Gastroesophageal sphincter (tissue), 4 donors: ENCODE results near the gene ENDOD1. TPM values are rescaled to one million over a fixed set of nuclear protein-coding genes. Genes with fewer than 3 reads are reported as not detected.

Experiments
- ATAC-seq: fragments of 150-250 bp; one replicate; pipeline ENCODE4 v1.9.1; 2016; ENCODE audit warnings: mild to moderate bottlenecking, moderate library complexity
- H3K27ac ChIP-seq, 4 donors: fragments of 200-600 bp; sonication (generic) in 3 of 4; 1 replicate in 3 of 4; 2 replicates in 1 of 4; pipeline ENCODE4 v1.5.1; 2016 to 2019
- H3K27me3 ChIP-seq: fragments of 200-600 bp; sonication (generic); one replicate; pipeline ENCODE4 v1.5.1; 2019
- H3K36me3 ChIP-seq, 2 donors: fragments of 200-600 bp; sonication (generic); one replicate each; pipeline ENCODE4 v1.5.1; 2019; ENCODE audit warnings: control low read depth in 1 of 2
- H3K4me1 ChIP-seq, 3 donors: fragments of 200-600 bp; sonication (generic); 1 replicate in 2 of 3; 2 replicates in 1 of 3; pipeline ENCODE4 v1.5.1; 2016 to 2019; ENCODE audit warnings: control low read depth in 2 of 3
- H3K4me3 ChIP-seq, 2 donors: fragments of 200-600 bp; sonication (generic); one replicate each; pipeline ENCODE4 v1.5.1; 2019; ENCODE audit warnings: mild to moderate bottlenecking in 1 of 2, moderate library complexity in 1 of 2
- H3K9me3 ChIP-seq, 3 donors: fragments of 200-600 bp; sonication (generic); one replicate each; pipeline ENCODE4 v1.5.1; 2017 to 2019; ENCODE audit warnings: control low read depth in 2 of 3
- CTCF ChIP-seq, 4 experiments: fragments of 200-600 bp in 2 of 4; fragments of 450-650 bp in 2 of 4; sonication (generic) in 1 of 4; IDR thresholded peaks; one replicate each; pipeline ENCODE4 v1.5.1; 2017 to 2019; ENCODE audit warnings: antibody characterized with exemption in 4 of 4, mild to moderate bottlenecking in 2 of 4, moderate library complexity in 2 of 4
- EP300 ChIP-seq: sonication (generic); formaldehyde crosslinking; IDR thresholded peaks from one replicate; pipeline ENCODE4 v1.6.1; 2017; ENCODE audit warnings: antibody characterized with exemption, mild to moderate bottlenecking
- POLR2A ChIP-seq, 2 donors: fragments of 450-650 bp; IDR thresholded peaks; one replicate each; pipeline ENCODE4 v1.6.1; 2017; ENCODE audit warnings: antibody characterized with exemption in 2 of 2, mild to moderate bottlenecking in 2 of 2, moderate library complexity in 1 of 2
- POLR2AphosphoS5 ChIP-seq: sonication (generic); formaldehyde crosslinking; IDR thresholded peaks from one replicate; pipeline ENCODE4 v1.6.1; 2017; ENCODE audit warnings: antibody characterized with exemption
- WGBS, 2 donors: methylation state at CpG; one replicate each; pipeline ENCODE4 v1.1.5; 2018; ENCODE audit warnings: low coverage in 1 of 2; 5-methylcytosine and 5-hydroxymethylcytosine counted together
- total RNA-seq, 4 donors: library from RNA; depleted of rRNA; stranded (reverse); fragments of >200 nt; gene quantifications; one replicate each; pipeline ENCODE4 v1.1.0, GENCODE V29; 2016

ENDOD1 gene
- total RNA-seq, 4 donors from 2014 or later: 34.6 to 68.3 (median 54.6) TPM

- Histone ChIP-seq H3K27me3 (no peaks in the 10 kb centered on the region), H3K4me1 (no peaks in the 10 kb centered on the region), H3K4me3 (no peak overlapping the region), H3K36me3 (peaks cover 0 to 4% of the 10 kb centered on the region in 2 donors), H3K9me3 (no peaks in the 10 kb centered on the region), H3K27ac (no peak overlapping the region)
- no peak for ATAC-seq
- 72 to 86% methylated on average over 3 to 6 of the region's 6 CpGs for WGBS, 2 donors
- no peak for TF ChIP-seq CTCF (IDR thresholded peaks at IDR 0.05)
- no peak for TF ChIP-seq EP300
- TF ChIP-seq POLR2A (IDR thresholded peaks at IDR 0.05): no peak
- TF ChIP-seq POLR2AphosphoS5: no peak
Observed at GRCh38 chr11:95100856-95101507, 11.3 kb downstream of the ENDOD1 start.

- peaks cover 0 to 4% of the 10 kb centered on the region in 2 donors for H3K36me3 ChIP-seq
- H3K4me1 ChIP-seq: peaks cover 0 to 2% (median 0%) of the 10 kb centered on the region in 3 donors
- ATAC-seq: no peak
- no peaks in the 10 kb centered on the region for H3K27me3 ChIP-seq
- H3K4me3 ChIP-seq: no peak overlapping the region
- H3K9me3 ChIP-seq: no peaks in the 10 kb centered on the region
- no peak overlapping the region for H3K27ac ChIP-seq
- 67 to 89% methylated on average over 1 of the region's 1 CpG for whole genome bisulfite sequencing, 2 donors
- no peak for TF ChIP-seq EP300
- TF ChIP-seq POLR2A (IDR thresholded peaks at IDR 0.05): no peak
- TF ChIP-seq CTCF (IDR thresholded peaks at IDR 0.05): no peak
- TF ChIP-seq POLR2AphosphoS5: no peak
Observed at GRCh38 chr11:95101935-95102334, 12.3 kb downstream of the ENDOD1 start.

GRCh38 chr11:95102733-95103132 is 13.1 kb downstream of the ENDOD1 start:
- Histone ChIP-seq H3K27me3 (no peaks in the 10 kb centered on the region), H3K4me1 (peaks cover 0 to 10% (median 0%) of the 10 kb centered on the region in 3 donors), H3K36me3 (peaks cover 0 to 4% of the 10 kb centered on the region in 2 donors), H3K27ac (no peak overlapping the region), H3K9me3 (no peaks in the 10 kb centered on the region), H3K4me3 (no peak overlapping the region)
- no peak for TF ChIP-seq POLR2A (IDR thresholded peaks at IDR 0.05)
- TF ChIP-seq POLR2AphosphoS5: no peak
- no peak for TF ChIP-seq EP300
- no peak for TF ChIP-seq CTCF (IDR thresholded peaks at IDR 0.05)
- no peak for ATAC-seq
- 92 to 100% methylated on average over 1 to 2 of the region's 2 CpGs for WGBS, 2 donors

- peaks cover 0 to 15% (median 0%) of the 10 kb centered on the region in 3 donors for H3K4me1 ChIP-seq
- no peaks in the 10 kb centered on the region for H3K27me3 ChIP-seq
- no peak for TF ChIP-seq POLR2A (IDR thresholded peaks at IDR 0.05)
- TF ChIP-seq POLR2AphosphoS5: no peak
- TF ChIP-seq CTCF (IDR thresholded peaks at IDR 0.05): no peak
- TF ChIP-seq EP300: no peak
- no peak overlapping the region for H3K27ac ChIP-seq
- H3K4me3 ChIP-seq: no peak overlapping the region
- no peaks in the 10 kb centered on the region for H3K9me3 ChIP-seq
- ATAC-seq: no peak
- H3K36me3 ChIP-seq: peaks cover 0 to 5% of the 10 kb centered on the region in 2 donors
- WGBS, 2 donors: 80 to 93% methylated on average over 4 to 5 of the region's 5 CpGs
Observed at GRCh38 chr11:95103701-95104100, 14.1 kb downstream of the ENDOD1 start.
